H1 (cell line): ENCODE measurements around the gene PHEX. TPM values are rescaled to one million over a fixed set of nuclear protein-coding genes. Genes with fewer than 3 reads are reported as not detected.

Source experiments
- CTCF ChIA-PET: fragments of 300-600 bp; sonication (Branson Sonifier 250); formaldehyde crosslinking; loops from one replicate; lab custom pipeline; 2021; ENCODE audit not compliant: partially characterized antibody; lab: Charles Lee
- POLR2A ChIA-PET: fragments of 300-600 bp; sonication (Branson Sonifier 250); formaldehyde crosslinking; loops from one replicate; lab custom pipeline; 2021; ENCODE audit warnings: inconsistent platforms; ENCODE audit not compliant: partially characterized antibody; lab: Charles Lee
- DNase-seq, 2 experiments: peaks; one replicate each; pipeline versions ENCODE4 v3.0.0 to v3.0.0-alpha.2; 2010 to 2022; ENCODE audit warnings: low spot score in 2 of 2, low read depth in 1 of 2, mixed read lengths in 1 of 2
- FAIRE-seq: peaks from 2 replicates; lab custom pipeline; 2011; peaks lifted over from hg19 to GRCh38; lab: Jason Lieb, UNC
- H2AFZ ChIP-seq: 2 replicates; pipeline ENCODE4 v1.8.1; 2012; ENCODE audit warnings: low read length, inconsistent platforms
- H2AK5ac ChIP-seq: 2 replicates; pipeline ENCODE4 v1.6.1; 2013; ENCODE audit warnings: low read depth, low read length
- H2BK120ac ChIP-seq: replicated peaks from 2 replicates; pipeline ENCODE3; 2013; ENCODE audit warnings: low read depth, low read length, inconsistent platforms
- H2BK12ac ChIP-seq: 2 replicates; pipeline ENCODE4 v1.6.1; 2013; ENCODE audit warnings: low read depth, low read length
- H2BK15ac ChIP-seq: 2 replicates; pipeline ENCODE4 v1.6.1; 2013; ENCODE audit warnings: low read length
- H2BK20ac ChIP-seq: 2 replicates; pipeline ENCODE4 v1.6.1; 2013; ENCODE audit warnings: low read length
- H2BK5ac ChIP-seq: 2 replicates; pipeline ENCODE4 v1.6.1; 2013; ENCODE audit warnings: low read depth, low read length
- H3K14ac ChIP-seq: 2 replicates; pipeline ENCODE4 v1.6.1; 2013; ENCODE audit warnings: inconsistent platforms; ENCODE audit not compliant: insufficient read length
- H3K18ac ChIP-seq: 2 replicates; pipeline ENCODE4 v1.6.1; 2013; ENCODE audit warnings: low read length; ENCODE audit errors: extremely low read depth
- H3K23ac ChIP-seq: 2 replicates; pipeline ENCODE4 v1.6.1; 2013; ENCODE audit warnings: inconsistent platforms; ENCODE audit not compliant: insufficient read length
- H3K23me2 ChIP-seq: 2 replicates; pipeline ENCODE4 v1.6.1; 2013; ENCODE audit warnings: low read depth, low read length
- H3K27ac ChIP-seq: 2 replicates; pipeline ENCODE4 v1.6.1; 2011; ENCODE audit warnings: low read depth, low read length, inconsistent platforms
- H3K27me3 ChIP-seq, 4 experiments: replicated peaks in 1 of 4; 1 replicate in 1 of 4; 2 replicates in 3 of 4; pipeline versions ENCODE4 v1.6.1 to v1.8.1; 2011 to 2013; ENCODE audit warnings: low read length in 3 of 4, mild to moderate bottlenecking in 3 of 4, inconsistent platforms in 2 of 4, mixed read lengths in 2 of 4, moderate library complexity in 1 of 4; ENCODE audit not compliant: control insufficient read depth in 3 of 4, insufficient read depth in 3 of 4; ENCODE audit errors: extremely low read depth in 1 of 4
- H3K36me3 ChIP-seq, 4 experiments: 2 replicates each; pipeline versions ENCODE4 v1.6.1 to v1.8.1; 2011 to 2013; ENCODE audit warnings: mild to moderate bottlenecking in 4 of 4, low read length in 3 of 4, moderate library complexity in 2 of 4, control low read depth in 1 of 4, inconsistent platforms in 1 of 4; ENCODE audit not compliant: insufficient read depth in 4 of 4, control insufficient read depth in 2 of 4
- H3K4ac ChIP-seq: replicated peaks from 2 replicates; pipeline ENCODE3; 2013; ENCODE audit warnings: low read length, low read depth, mixed read lengths, inconsistent platforms; ENCODE audit not compliant: insufficient read length
- H3K4me1 ChIP-seq, 4 experiments: replicated peaks in 1 of 4; 1 replicate in 1 of 4; 2 replicates in 3 of 4; pipeline versions ENCODE4 v1.6.1 to v1.8.1; 2011 to 2013; ENCODE audit warnings: low read length in 3 of 4, inconsistent platforms in 2 of 4, mixed read lengths in 1 of 4; ENCODE audit not compliant: insufficient read depth in 4 of 4, control insufficient read depth in 3 of 4
- H3K4me2 ChIP-seq, 2 experiments: 2 replicates each; pipeline versions ENCODE4 v1.6.1 to v1.8.1; 2011 to 2013; ENCODE audit warnings: low read depth in 2 of 2, low read length in 2 of 2, control low read depth in 1 of 2, inconsistent platforms in 1 of 2, mild to moderate bottlenecking in 1 of 2; ENCODE audit not compliant: insufficient read depth in 1 of 2
- H3K4me3 ChIP-seq, 4 experiments: fragments of 200-600, 300-600 bp in 1 of 4; sonication (generic), shearing (Covaris generic), sonication (Bioruptor Twin) in 1 of 4; 2 replicates each; pipeline versions ENCODE4 v1.5.1 to v1.8.1; 2011 to 2016; ENCODE audit warnings: low read length in 4 of 4, low read depth in 3 of 4, control low read depth in 2 of 4, inconsistent platforms in 2 of 4, mild to moderate bottlenecking in 2 of 4, mixed read lengths in 1 of 4, moderate library complexity in 1 of 4; ENCODE audit not compliant: insufficient read depth in 2 of 4; ENCODE audit errors: extremely low read depth in 1 of 4
- H3K56ac ChIP-seq: replicated peaks from 2 replicates; pipeline ENCODE3; 2013; ENCODE audit warnings: low read depth, mild to moderate bottlenecking, mixed read lengths, low read length, inconsistent platforms; ENCODE audit not compliant: insufficient read length
- H3K79me1 ChIP-seq: 2 replicates; pipeline ENCODE4 v1.6.1; 2013; ENCODE audit warnings: low read depth, low read length, control low read depth
- H3K79me2 ChIP-seq, 2 experiments: 2 replicates each; pipeline versions ENCODE4 v1.6.1 to v1.8.1; 2012 to 2013; ENCODE audit warnings: low read length in 2 of 2, mild to moderate bottlenecking in 2 of 2, inconsistent platforms in 1 of 2; ENCODE audit not compliant: insufficient read depth in 2 of 2, control insufficient read depth in 1 of 2
- H3K9ac ChIP-seq, 4 experiments: replicated peaks in 1 of 4; 1 replicate in 1 of 4; 2 replicates in 3 of 4; pipeline versions ENCODE4 v1.6.1 to v1.8.1; 2011 to 2013; ENCODE audit warnings: low read depth in 3 of 4, low read length in 3 of 4, control low read depth in 2 of 4, mild to moderate bottlenecking in 2 of 4, moderate library complexity in 2 of 4, inconsistent platforms in 1 of 4; ENCODE audit errors: extremely low read depth in 1 of 4
- H3K9me3 ChIP-seq, 2 experiments: 2 replicates each; pipeline versions ENCODE4 v1.6.1 to v1.8.1; 2012 to 2013; ENCODE audit warnings: mild to moderate bottlenecking in 2 of 2, moderate library complexity in 2 of 2, control low read depth in 1 of 2, inconsistent platforms in 1 of 2, low read depth in 1 of 2, low read length in 1 of 2, mixed read lengths in 1 of 2; ENCODE audit not compliant: insufficient read depth in 2 of 2
- H4K20me1 ChIP-seq, 2 experiments: replicated peaks in 1 of 2; 2 replicates each; pipeline versions ENCODE3 to v1.8.1; 2011 to 2013; ENCODE audit warnings: inconsistent platforms in 2 of 2, low read length in 2 of 2, mild to moderate bottlenecking in 1 of 2; ENCODE audit not compliant: insufficient read depth in 2 of 2, control insufficient read depth in 1 of 2
- H4K5ac ChIP-seq: 2 replicates; pipeline ENCODE4 v1.6.1; 2013; ENCODE audit warnings: low read length, low read depth, mixed read lengths, inconsistent platforms; ENCODE audit not compliant: insufficient read length
- H4K8ac ChIP-seq: 2 replicates; pipeline ENCODE4 v1.8.0; 2013; ENCODE audit warnings: mild to moderate bottlenecking, moderate library complexity, low read length, inconsistent platforms; ENCODE audit not compliant: insufficient read depth; ENCODE audit errors: extremely low read depth
- H4K91ac ChIP-seq: replicated peaks from 2 replicates; pipeline ENCODE3; 2013; ENCODE audit warnings: low read length, mixed read lengths, inconsistent platforms; ENCODE audit not compliant: insufficient read length
- EGR1 ChIP-seq: IDR thresholded peaks from 2 replicates; pipeline ENCODE4 v1.6.1; 2011; ENCODE audit warnings: low read depth, low read length, borderline replicate concordance
- JUN ChIP-seq: IDR thresholded peaks from 2 replicates; pipeline ENCODE4 v1.6.1; 2011; ENCODE audit warnings: low read depth, mild to moderate bottlenecking, improper control_type of control experiment, low read length
- KDM4A ChIP-seq: IDR thresholded peaks from one replicate; pipeline ENCODE4 v1.7.1; 2012; ENCODE audit warnings: low read depth, mild to moderate bottlenecking, moderate library complexity, low read length, inconsistent platforms; ENCODE audit not compliant: severe bottlenecking
- MAFK ChIP-seq: IDR thresholded peaks from 2 replicates; pipeline ENCODE4 v1.6.1; 2012; ENCODE audit warnings: low read depth, mild to moderate bottlenecking, improper control_type of control experiment, low read length
- RAD21 ChIP-seq, 2 experiments: IDR thresholded peaks in 1 of 2; conservative IDR thresholded peaks in 1 of 2; 2 replicates each; pipeline ENCODE4 v1.6.1; 2011; ENCODE audit warnings: low read depth in 2 of 2, low read length in 2 of 2, improper control_type of control experiment in 1 of 2, inconsistent platforms in 1 of 2, mild to moderate bottlenecking in 1 of 2, moderate library complexity in 1 of 2
- RNF2 ChIP-seq: fragments of 200-900, 300-1000 bp; sonication (generic); IDR thresholded peaks from 2 replicates; pipeline ENCODE4 v1.7.1; 2016; ENCODE audit warnings: borderline replicate concordance, low read depth, mild to moderate bottlenecking, antibody characterized with exemption, low read length; ENCODE audit not compliant: poor library complexity, severe bottlenecking; ENCODE audit errors: missing control alignments
- WGBS, 2 experiments: shearing (Covaris generic) in 1 of 2; methylation state at CpG; one replicate each; pipeline versions ENCODE4 v1.1.6 to v1.1.7; 2013 to 2015; ENCODE audit warnings: low lambda C conversion rate in 2 of 2, mixed read lengths in 2 of 2, inconsistent platforms in 1 of 2, low coverage in 1 of 2, missing lambda C conversion rate in 1 of 2; ENCODE audit not compliant: insufficient replicate concordance in 2 of 2, insufficient coverage in 1 of 2, insufficient read length in 1 of 2; ENCODE audit errors: extremely low coverage in 1 of 2, missing lambda C conversion rate in 1 of 2; 5-methylcytosine and 5-hydroxymethylcytosine counted together
- polyA plus RNA-seq, 7 experiments: library from polyadenylated mRNA; depleted of rRNA in 3 of 7; stranded (reverse) in 5 of 7; unstranded in 2 of 7; fragments of >200 nt in 5 of 7; fragments of 200-250 nt in 2 of 7; gene quantifications; 1 replicate in 5 of 7; 2 replicates in 1 of 7; 4 replicates in 1 of 7; pipeline versions ENCODE4 v1.2.1 to v1.2.3, GENCODE V29; 2011 to 2013; ENCODE audit warnings: missing spikeins in 2 of 7, mixed read lengths in 2 of 7
- total RNA-seq: library from RNA; stranded (reverse); fragmentation: NEBNext Ultra II Directional; extraction: Animal tissue kit (Norgen Biotek cat#: 25700); gene quantifications from 2 replicates; pipeline ENCODE4 v1.2.1, GENCODE V29; 2021

The PHEX gene
- total and polyA plus RNA-seq, 2 of the 8 experiments (the other 6 are each of a cell fraction or from before 2014, with no cell fraction given) = 0.03 to 0.11 TPM

DNA sequence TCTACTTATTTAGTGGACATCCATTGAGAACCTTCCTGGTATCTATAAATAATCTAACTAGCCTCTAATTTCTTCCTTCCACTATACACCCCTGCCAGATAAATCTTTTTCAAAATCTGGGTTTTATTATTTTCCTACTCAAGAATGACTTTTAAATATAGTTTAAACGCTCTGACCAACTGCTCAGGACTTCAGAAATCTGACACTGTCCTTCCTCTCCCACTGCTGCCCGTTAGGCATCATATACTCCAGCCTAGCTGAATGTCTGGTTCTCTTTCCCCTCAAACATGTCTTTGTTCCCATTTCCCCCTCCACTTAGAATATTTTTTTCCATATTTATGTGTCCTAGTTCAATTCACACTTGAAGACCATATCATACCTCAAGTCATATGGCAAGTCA, 205.4 kb downstream of the PHEX start:
- no peak overlapping the region for H3K18ac ChIP-seq
- no peak overlapping the region for H4K91ac ChIP-seq
- no peak overlapping the region for H3K23ac ChIP-seq
- CTCF ChIA-PET = interaction anchor here (0.6 kb wide), 1 partner anchor 398 kb away, joined by 3 read pairs; the partner anchor contains the start of gene MBTPS2
- no peak overlapping the region for H4K8ac ChIP-seq
- H2BK5ac ChIP-seq = no peak overlapping the region
- no peak overlapping the region for H3K56ac ChIP-seq
- no peaks in the 10 kb centered on the region for H3K9me3 ChIP-seq
- H3K14ac ChIP-seq = no peak overlapping the region
- H2AK5ac ChIP-seq = no peak overlapping the region
- no peak overlapping the region for H3K4me3 ChIP-seq
- H3K4me2 ChIP-seq = no peak overlapping the region
- WGBS, 2 experiments = 83% methylated on average over 2 of the region's 2 CpGs; no CpG with 5 or more reads in 1 of the 2 experiments
- H2BK120ac ChIP-seq = no peak overlapping the region
- H3K9ac ChIP-seq = no peak overlapping the region
- H4K20me1 ChIP-seq = no peaks in the 10 kb centered on the region
- FAIRE-seq = no peak
- no peak overlapping the region for H4K5ac ChIP-seq
- H3K27ac ChIP-seq = no peak overlapping the region
- no peak overlapping the region for H2BK12ac ChIP-seq
- no peak overlapping the region for H2AFZ ChIP-seq
- no peaks in the 10 kb centered on the region for H3K79me2 ChIP-seq
- POLR2A ChIA-PET = no interaction called here
- H3K79me1 ChIP-seq = no peaks in the 10 kb centered on the region
- TF ChIP-seq MAFK = no peak
- no peak for TF ChIP-seq RNF2
- no peak for TF ChIP-seq JUN
- TF ChIP-seq KDM4A = no peak
- no peak for TF ChIP-seq EGR1
- TF ChIP-seq RAD21 (IDR thresholded peaks at IDR 0.05 in 1 of 2, conservative IDR thresholded peaks at IDR 0.05 in 1 of 2; ENCODE audit: low read depth in 2 of 2, low read length in 2 of 2) = no peak
- TF ChIP-seq, all 59 proteins: peak for 0
- Histone ChIP-seq H2BK20ac (no peak overlapping the region), H3K4ac (no peak overlapping the region), H3K27me3 (no peaks in the 10 kb centered on the region), H2BK15ac (no peak overlapping the region), H3K4me1 (no peaks in the 10 kb centered on the region), H3K23me2 (no peaks in the 10 kb centered on the region), H3K36me3 (no peaks in the 10 kb centered on the region)
- no peak for DNase-seq
